ENCODE results near the gene L1CAM. TPM values are rescaled to one million over a fixed set of nuclear protein-coding genes. Genes with fewer than 3 reads are reported as not detected.

L1CAM gene
- total and polyA plus RNA-seq, 4 donors: 0.28 to 0.59 (median 0.39) TPM; not detected in 1

GRCh38 chrX:153911798-153912197 lies 25.8 kb upstream of the L1CAM start:
- Histone ChIP-seq H3K9me3 (ENCODE audit: control insufficient read depth in 4 of 4, low read length in 3 of 4) (no peaks in the 10 kb centered on the region), H3K4me1 (ENCODE audit: control insufficient read depth in 4 of 4, insufficient read depth in 4 of 4, low read length in 3 of 4) (no peaks in the 10 kb centered on the region), H3K27me3 (ENCODE audit: control insufficient read depth in 4 of 4, insufficient read depth in 4 of 4, low read length in 3 of 4) (no peaks in the 10 kb centered on the region), H3K4me3 (ENCODE audit: low read depth in 1 of 3, low read length in 3 of 3) (no peak overlapping the region), H3K27ac (ENCODE audit: low read depth in 1 of 2, low read length in 2 of 2) (no peak overlapping the region), H3K36me3 (ENCODE audit: control insufficient read depth in 4 of 4, insufficient read depth in 3 of 4, low read depth in 1 of 4, low read length in 3 of 4) (no peaks in the 10 kb centered on the region), H3K9ac (ENCODE audit: low read depth in 1 of 2, low read length in 2 of 2) (no peak overlapping the region)
- TF ChIP-seq YY1 (IDR thresholded peaks at IDR 0.05) (no peak), RXRA (IDR thresholded peaks at IDR 0.05) (no peak), RAD21 (IDR thresholded peaks at IDR 0.05) (no peak), TAF1 (conservative IDR thresholded peaks at IDR 0.05) (no peak), REST (IDR thresholded peaks at IDR 0.05) (no peak), EGR1 (IDR thresholded peaks at IDR 0.05; ENCODE audit: low read depth in 2 of 2) (no peak), NR2F2 (IDR thresholded peaks at IDR 0.05) (no peak), HNF4G (IDR thresholded peaks at IDR 0.05) (no peak), ZBTB33 (IDR thresholded peaks at IDR 0.05) (no peak), GABPA (IDR thresholded peaks at IDR 0.05 in 1 of 2, conservative IDR thresholded peaks at IDR 0.05 in 1 of 2) (no peak), HNF4A (conservative IDR thresholded peaks at IDR 0.05) (no peak), MAX (IDR thresholded peaks at IDR 0.05) (no peak), JUND (IDR thresholded peaks at IDR 0.05) (no peak), SP1 (IDR thresholded peaks at IDR 0.05) (no peak), FOXA2 (IDR thresholded peaks at IDR 0.05) (no peak)
- DNase-seq (ENCODE audit: low spot score): no peak
- WGBS: 92% methylated on average over 6 of the region's 6 CpGs

GRCh38 chrX:153910446-153910845 lies 24.5 kb upstream of the L1CAM start:
- 97% methylated on average over 22 of the region's 22 CpGs for WGBS
- Histone ChIP-seq H3K9me3 (ENCODE audit: control insufficient read depth in 4 of 4, low read length in 3 of 4) (no peaks in the 10 kb centered on the region), H3K27me3 (ENCODE audit: control insufficient read depth in 4 of 4, insufficient read depth in 4 of 4, low read length in 3 of 4) (no peaks in the 10 kb centered on the region), H3K4me3 (ENCODE audit: low read depth in 1 of 3, low read length in 3 of 3) (no peak overlapping the region), H3K4me1 (ENCODE audit: control insufficient read depth in 4 of 4, insufficient read depth in 4 of 4, low read length in 3 of 4) (no peaks in the 10 kb centered on the region), H3K36me3 (ENCODE audit: control insufficient read depth in 4 of 4, insufficient read depth in 3 of 4, low read depth in 1 of 4, low read length in 3 of 4) (no peaks in the 10 kb centered on the region), H3K9ac (ENCODE audit: low read depth in 1 of 2, low read length in 2 of 2) (no peak overlapping the region), H3K27ac (ENCODE audit: low read depth in 1 of 2, low read length in 2 of 2) (no peak overlapping the region)
- TF ChIP-seq HNF4A (conservative IDR thresholded peaks at IDR 0.05) (no peak), YY1 (IDR thresholded peaks at IDR 0.05) (no peak), FOXA2 (IDR thresholded peaks at IDR 0.05) (no peak), EGR1 (IDR thresholded peaks at IDR 0.05; ENCODE audit: low read depth in 2 of 2) (no peak), ATF3 (IDR thresholded peaks at IDR 0.05) (no peak), REST (IDR thresholded peaks at IDR 0.05) (no peak)
- DNase-seq (ENCODE audit: low spot score): no peak
